Esophagus squamous epithelium (tissue), 4 donors: ENCODE data around the gene SPEG.

ENCODE experiments used
- POLR2A ChIP-seq, 4 donors: fragments of 450-650 bp; IDR thresholded peaks; one replicate each; pipeline ENCODE4 v1.6.1; 2017; ENCODE audit warnings: antibody characterized with exemption in 4 of 4, mild to moderate bottlenecking in 4 of 4, moderate library complexity in 3 of 4
- TF ChIP-seq, protein P1 (sequence below), 6 experiments: fragments of 450-650 bp in 4 of 6; fragments of 200-600 bp in 2 of 6; sonication (generic) in 2 of 6; IDR thresholded peaks; one replicate each; pipeline ENCODE4 v1.5.1; 2016 to 2019; ENCODE audit warnings: antibody characterized with exemption in 6 of 6, mild to moderate bottlenecking in 4 of 6, moderate library complexity in 4 of 6

DNA sequence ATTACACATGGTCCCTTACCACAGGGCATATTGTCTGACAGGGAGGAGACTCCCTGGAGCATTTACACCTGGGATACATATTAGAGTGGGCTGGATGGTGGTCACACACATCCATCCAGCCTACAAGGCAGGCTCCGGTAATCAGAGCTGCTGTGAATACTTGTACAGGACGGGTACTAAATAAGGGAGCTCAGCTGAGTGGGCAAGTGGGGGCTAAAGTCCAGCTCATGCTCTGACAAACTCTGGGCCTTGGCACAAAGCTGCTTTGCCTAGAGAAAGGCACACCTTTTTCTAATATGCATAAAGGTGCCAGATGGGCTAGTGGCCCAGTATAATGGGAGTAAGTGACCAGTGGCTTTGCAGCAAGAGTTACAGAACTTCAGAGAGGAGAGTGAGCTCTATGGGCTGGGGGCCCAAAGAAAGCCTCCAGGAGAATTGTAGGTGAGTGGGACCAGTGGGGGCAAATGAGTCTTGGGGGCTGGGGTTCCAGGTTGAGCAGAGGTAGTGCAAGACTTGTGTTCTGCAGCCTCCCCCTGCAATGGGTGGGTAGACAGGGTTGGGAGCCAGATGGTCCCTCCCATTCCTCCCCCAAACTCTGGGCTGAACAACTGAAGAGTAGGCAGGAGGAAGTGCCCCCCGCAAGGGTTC is 110.8 kb downstream of the SPEG start:
- TF ChIP-seq, protein P1, sequence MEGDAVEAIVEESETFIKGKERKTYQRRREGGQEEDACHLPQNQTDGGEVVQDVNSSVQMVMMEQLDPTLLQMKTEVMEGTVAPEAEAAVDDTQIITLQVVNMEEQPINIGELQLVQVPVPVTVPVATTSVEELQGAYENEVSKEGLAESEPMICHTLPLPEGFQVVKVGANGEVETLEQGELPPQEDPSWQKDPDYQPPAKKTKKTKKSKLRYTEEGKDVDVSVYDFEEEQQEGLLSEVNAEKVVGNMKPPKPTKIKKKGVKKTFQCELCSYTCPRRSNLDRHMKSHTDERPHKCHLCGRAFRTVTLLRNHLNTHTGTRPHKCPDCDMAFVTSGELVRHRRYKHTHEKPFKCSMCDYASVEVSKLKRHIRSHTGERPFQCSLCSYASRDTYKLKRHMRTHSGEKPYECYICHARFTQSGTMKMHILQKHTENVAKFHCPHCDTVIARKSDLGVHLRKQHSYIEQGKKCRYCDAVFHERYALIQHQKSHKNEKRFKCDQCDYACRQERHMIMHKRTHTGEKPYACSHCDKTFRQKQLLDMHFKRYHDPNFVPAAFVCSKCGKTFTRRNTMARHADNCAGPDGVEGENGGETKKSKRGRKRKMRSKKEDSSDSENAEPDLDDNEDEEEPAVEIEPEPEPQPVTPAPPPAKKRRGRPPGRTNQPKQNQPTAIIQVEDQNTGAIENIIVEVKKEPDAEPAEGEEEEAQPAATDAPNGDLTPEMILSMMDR (IDR thresholded peaks at IDR 0.05), result no peak
- TF ChIP-seq POLR2A (IDR thresholded peaks at IDR 0.05), result no peak
